Adipocyte (in vitro differentiated cells): ENCODE results near the gene COLEC11.
A peak's percentile ranks its signal among the peaks of the same experiment; 100 is the strongest.
"Not testable (repeated sequence)": the region's sequence is repeated elsewhere in the genome, so short reads cannot be mapped to it uniquely, and the experiment has no call there.

ENCODE experiments used
- DNase-seq: peaks from one replicate; pipeline ENCODE4 v3.0.0-alpha.2; 2015; ENCODE audit warnings: low read depth
- H3K27me3 ChIP-seq: replicated peaks from 2 replicates; pipeline ENCODE4 v1.7.0; 2013; ENCODE audit warnings: mild to moderate bottlenecking, low read length, moderate library complexity; ENCODE audit not compliant: control insufficient read depth, insufficient read depth
- H3K36me3 ChIP-seq: 2 replicates; pipeline ENCODE4 v1.7.0; 2013; ENCODE audit warnings: low read length, mild to moderate bottlenecking, moderate library complexity; ENCODE audit not compliant: control insufficient read depth, insufficient read depth, severe bottlenecking
- H3K4me1 ChIP-seq: 2 replicates; pipeline ENCODE4 v1.7.0; 2013; ENCODE audit warnings: mild to moderate bottlenecking, low read length, moderate library complexity; ENCODE audit not compliant: control insufficient read depth, insufficient read depth
- H3K4me3 ChIP-seq: 2 replicates; pipeline ENCODE4 v1.7.0; 2013; ENCODE audit warnings: mild to moderate bottlenecking, low read length, moderate library complexity
- H3K9ac ChIP-seq: 2 replicates; pipeline ENCODE4 v1.7.0; 2013; ENCODE audit warnings: mild to moderate bottlenecking, low read length, moderate library complexity
- H3K9me3 ChIP-seq: 2 replicates; pipeline ENCODE4 v1.7.0; 2013; ENCODE audit warnings: mild to moderate bottlenecking, low read length, moderate library complexity; ENCODE audit not compliant: control insufficient read depth

Gene COLEC11

DNA sequence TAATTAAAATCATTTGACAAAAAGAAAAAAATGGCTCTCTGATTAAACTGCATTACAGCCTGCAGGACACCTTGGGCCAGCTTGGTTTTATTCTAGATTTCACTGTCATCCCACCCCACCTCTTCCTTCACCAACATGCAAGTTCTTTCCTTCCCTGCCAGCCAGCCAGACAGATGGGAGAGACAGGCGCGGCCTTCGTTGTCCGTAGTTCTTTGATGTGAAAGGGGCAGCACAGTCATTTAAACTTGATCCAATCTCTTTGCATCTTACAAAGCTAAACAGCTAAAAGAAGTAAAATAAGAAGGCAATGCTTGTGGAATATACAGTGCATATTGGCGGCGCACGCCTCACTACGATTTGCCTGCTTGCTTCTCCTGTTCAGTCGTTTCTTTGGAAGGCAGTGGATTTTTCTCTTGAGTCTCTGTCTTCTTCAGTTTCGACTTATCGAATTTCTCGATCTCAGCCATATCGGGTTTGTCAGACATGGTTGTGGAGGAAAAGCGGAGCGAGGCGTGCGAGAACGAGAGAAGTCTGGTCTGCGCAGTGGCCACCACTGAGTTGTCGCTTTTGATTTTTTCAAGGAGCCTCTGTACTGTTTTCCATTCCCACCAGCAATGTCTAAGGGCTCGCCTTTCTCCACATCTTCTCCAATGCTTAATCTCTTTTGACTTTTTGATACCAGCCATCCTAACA, 22.4 kb downstream of the COLEC11 start:
- Histone ChIP-seq H3K9ac (no peak overlapping the region), H3K4me3 (no peak overlapping the region), H3K36me3 (no peaks in the 10 kb centered on the region), H3K27me3 (peaks cover under 1% of the 10 kb centered on the region), H3K4me1 (no peaks in the 10 kb centered on the region), H3K9me3 (peaks cover 4% of the 10 kb centered on the region)
- DNase-seq: no peak

DNA sequence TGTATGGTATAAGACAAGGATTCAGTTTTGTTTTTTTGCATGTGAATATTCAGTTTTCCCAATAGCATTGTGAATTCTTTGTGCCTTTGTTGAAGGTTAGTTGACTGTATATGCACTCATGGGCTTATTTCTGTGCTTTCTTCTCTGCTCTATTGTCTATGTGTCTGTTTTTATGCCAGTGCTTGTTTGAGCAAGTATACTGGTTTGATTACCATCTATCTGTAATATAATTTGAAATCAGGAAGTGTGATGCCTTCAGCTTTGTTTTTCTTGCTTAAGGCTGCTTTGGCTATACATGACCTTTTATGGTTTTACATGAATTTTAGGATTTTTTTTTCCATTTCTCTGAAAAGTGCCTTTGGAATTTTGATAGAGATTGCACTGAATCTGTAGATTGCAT, 23.5 kb downstream of the COLEC11 start:
- no peak overlapping the region for H3K4me3 ChIP-seq

DNA sequence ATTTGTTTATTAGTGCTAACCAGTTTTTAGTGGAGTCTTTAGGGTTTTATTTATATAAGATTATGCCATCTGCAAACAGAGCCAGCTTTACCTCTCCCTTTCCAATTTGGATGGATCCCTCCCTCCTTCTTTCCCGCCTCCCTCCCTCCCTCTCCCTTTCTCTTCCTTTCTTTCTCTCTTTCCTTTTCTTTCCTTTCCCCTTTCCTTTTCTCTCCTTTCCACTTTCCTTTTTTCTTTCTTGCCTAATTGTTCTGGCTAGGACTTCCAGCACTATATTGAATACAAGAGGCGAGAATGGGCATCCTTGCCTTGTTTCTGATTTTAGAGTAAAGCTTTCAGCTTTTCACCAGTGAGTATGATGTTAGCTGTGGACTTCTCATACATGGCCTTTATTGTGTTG, 24.1 kb downstream of the COLEC11 start:
- Histone ChIP-seq H3K36me3 (no peaks in the 10 kb centered on the region), H3K4me1 (no peaks in the 10 kb centered on the region), H3K9ac (no peak overlapping the region), H3K4me3 (no peak overlapping the region), H3K27me3 (no peaks in the 10 kb centered on the region), H3K9me3 (peaks cover 17% of the 10 kb centered on the region)
- DNase-seq: no peak

More for the DNA sequence above, 23.5 kb downstream of the COLEC11 start:
- Histone ChIP-seq H3K9me3 (peaks cover 11% of the 10 kb centered on the region), H3K9ac (no peak overlapping the region), H3K36me3 (no peaks in the 10 kb centered on the region), H3K27me3 (no peaks in the 10 kb centered on the region), H3K4me1 (no peaks in the 10 kb centered on the region)
- no peak for DNase-seq

DNA sequence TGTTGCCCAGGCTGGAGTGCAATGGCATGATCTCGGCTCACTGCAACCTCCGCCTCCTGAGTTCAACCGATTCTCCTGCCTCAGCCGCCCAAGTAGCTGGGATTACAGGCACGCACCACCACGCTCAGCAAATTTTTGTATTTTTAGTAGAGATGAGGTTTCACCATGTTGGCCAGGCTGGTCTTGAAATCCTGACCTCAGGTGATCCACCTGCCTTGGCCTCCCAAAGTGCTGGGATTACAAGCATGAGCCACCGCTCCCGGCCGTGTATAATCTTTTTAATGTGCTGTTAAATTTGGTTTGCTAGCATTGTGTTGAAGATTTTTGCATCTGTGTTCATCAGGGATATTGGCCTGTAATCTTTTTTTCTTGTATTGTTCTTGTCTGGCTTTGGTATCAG, 24.7 kb downstream of the COLEC11 start:
- not testable (repeated sequence) for H3K36me3 ChIP-seq, H3K27me3 ChIP-seq, DNase-seq, H3K9ac ChIP-seq, H3K4me1 ChIP-seq, H3K4me3 ChIP-seq
- peaks cover 15% of the 10 kb centered on the region for H3K9me3 ChIP-seq

DNA sequence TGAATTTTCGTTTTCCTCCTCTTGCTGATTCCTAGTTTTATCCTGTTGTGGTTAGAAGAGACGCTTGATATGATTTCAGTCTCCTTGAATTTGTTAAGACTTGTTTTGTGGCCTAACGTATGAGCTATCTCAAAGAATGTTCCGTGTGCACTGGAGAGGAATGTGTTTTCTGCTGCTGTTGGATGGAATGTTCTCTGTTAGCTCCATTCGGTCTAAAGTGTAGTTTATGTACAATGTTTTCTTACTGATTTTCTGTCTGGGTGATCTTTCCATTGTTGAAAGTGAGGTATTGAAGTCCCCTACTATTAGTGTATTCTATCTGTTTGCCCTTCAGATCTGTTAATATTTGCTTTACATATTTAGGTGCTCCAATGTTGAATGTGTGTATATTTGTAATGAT, 25.9 kb downstream of the COLEC11 start:
- Histone ChIP-seq H3K36me3 (no peaks in the 10 kb centered on the region), H3K4me3 (no peak overlapping the region), H3K4me1 (no peaks in the 10 kb centered on the region), H3K9ac (no peak overlapping the region), H3K27me3 (no peaks in the 10 kb centered on the region), H3K9me3 (peaks cover 13% of the 10 kb centered on the region)
- peak; percentile 57 for DNase-seq

DNA sequence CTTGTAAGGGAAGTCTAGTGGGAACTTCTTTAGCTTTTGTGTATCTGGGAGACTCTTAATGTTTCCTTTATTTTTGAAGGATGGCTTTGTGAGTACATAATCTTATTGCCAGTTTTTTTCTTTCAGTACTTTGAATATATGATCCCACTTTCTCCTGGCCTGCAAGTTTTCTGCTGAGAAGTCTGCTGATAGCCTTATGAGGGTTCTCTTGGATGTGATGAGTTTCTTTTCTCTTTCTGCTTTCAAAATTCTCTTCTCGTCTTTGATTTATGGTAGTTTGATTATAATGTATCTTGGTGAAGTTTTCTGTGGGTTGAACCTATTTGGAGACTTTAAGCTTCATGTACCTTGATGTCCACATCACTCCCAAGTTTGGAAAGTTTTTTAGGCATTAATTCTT, 28.1 kb downstream of the COLEC11 start:
- Histone ChIP-seq H3K27me3 (no peaks in the 10 kb centered on the region), H3K4me1 (peaks cover 4% of the 10 kb centered on the region), H3K9ac (no peak overlapping the region), H3K9me3 (peaks cover 13% of the 10 kb centered on the region), H3K36me3 (no peaks in the 10 kb centered on the region), H3K4me3 (no peak overlapping the region)
- no peak for DNase-seq

DNA sequence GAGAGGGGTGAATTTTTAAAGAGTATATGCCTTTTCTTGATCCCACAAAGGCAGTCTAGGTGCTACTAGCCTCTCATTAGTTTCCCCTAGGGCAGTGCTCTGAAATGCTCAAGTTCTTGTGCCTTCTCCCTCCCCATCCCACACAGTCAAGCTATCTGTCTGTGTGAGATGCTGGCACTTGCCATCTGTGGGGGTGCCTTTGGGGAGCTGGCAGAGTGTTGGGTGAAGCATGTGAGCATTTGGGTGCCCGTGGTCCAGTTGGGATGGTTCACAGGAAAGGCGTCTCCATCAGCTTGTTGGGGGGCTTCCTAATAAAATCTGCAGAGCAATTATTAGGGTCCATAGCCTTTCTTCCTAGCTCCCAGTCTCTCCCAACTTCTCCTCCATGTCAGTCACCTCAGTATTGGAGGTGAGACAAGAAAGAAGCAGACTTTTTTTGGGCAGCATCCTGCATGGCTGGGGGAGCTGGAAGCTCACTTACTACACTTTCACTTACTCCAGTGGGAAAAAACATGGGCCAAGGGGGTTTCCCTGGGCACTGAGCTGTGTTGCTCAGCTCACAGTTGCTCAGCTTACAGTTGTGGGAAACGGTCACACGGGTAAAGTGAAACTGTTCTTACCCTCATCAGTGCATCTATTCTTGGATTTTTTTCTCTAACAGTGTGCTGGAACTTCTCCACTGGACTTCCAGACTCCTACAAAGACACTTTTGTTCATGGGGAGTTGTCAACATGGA, 29.3 kb downstream of the COLEC11 start:
- DNase-seq: no peak
- Histone ChIP-seq H3K4me3 (no peak overlapping the region), H3K4me1 (peaks cover 8% of the 10 kb centered on the region), H3K9ac (no peak overlapping the region), H3K27me3 (no peaks in the 10 kb centered on the region), H3K9me3 (peaks cover 13% of the 10 kb centered on the region), H3K36me3 (no peaks in the 10 kb centered on the region)

DNA sequence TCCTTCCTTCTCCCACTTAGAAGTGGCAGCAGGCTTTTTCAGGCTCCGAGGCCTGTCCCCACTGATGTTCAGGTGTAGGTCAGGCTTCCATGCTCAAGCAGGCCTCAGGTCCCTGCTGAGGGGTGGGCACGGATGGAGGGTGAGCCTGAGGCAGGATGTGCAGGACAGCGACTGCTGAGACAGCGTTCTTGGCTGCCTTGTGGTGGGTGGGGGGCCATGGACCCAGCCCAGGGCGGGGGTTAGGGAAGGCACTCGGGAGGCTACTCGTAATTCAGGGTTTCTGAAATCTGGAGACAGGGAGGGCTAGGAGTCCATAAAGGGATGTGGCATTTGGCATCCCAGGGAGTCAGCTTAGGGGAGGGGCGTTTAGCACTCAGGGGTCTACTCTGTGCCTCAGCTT, 30.3 kb downstream of the COLEC11 start:
- Histone ChIP-seq H3K36me3 (no peaks in the 10 kb centered on the region), H3K9me3 (peaks cover 13% of the 10 kb centered on the region), H3K4me3 (no peak overlapping the region), H3K9ac (no peak overlapping the region), H3K4me1 (peaks cover 16% of the 10 kb centered on the region), H3K27me3 (no peaks in the 10 kb centered on the region)
- DNase-seq: no peak

DNA sequence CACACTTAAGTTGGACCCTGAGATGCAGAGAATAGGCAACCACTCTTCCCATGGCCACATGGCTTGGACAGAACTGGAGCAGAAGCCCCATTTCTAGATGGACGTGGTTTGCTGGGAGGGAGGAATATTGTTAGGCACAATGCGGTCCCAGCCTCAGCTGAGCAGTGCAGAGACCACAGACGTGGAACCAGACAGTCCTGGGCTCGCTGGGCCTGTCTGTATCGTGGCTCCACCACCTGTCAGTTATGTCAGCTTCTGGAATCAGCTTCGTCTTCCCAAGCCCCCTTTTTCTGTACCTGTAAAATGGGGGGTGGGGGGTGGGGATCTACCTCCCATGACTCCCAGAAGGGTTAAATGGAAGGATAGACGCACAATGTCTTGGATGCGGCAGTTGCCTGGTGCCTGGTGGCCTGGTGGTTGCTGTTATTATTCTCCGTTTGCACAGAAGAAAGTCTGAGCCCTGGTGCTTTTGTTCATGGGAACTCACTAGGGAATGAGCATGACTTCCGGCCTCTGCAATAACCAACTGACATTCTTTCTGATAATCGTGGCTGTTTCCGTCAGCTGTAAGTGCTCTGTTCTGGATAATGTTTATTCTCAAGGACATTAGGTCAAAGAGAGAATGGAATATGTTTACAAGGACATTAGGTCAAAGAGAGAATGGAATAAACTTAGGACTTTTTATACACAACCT, 31.4 kb downstream of the COLEC11 start:
- H3K4me3 ChIP-seq: no peak overlapping the region
- peaks cover 13% of the 10 kb centered on the region for H3K9me3 ChIP-seq
- no peak for DNase-seq
- no peak overlapping the region for H3K9ac ChIP-seq
- H3K27me3 ChIP-seq: no peaks in the 10 kb centered on the region
- H3K36me3 ChIP-seq: no peaks in the 10 kb centered on the region
- H3K4me1 ChIP-seq: peaks cover 24% of the 10 kb centered on the region

DNA sequence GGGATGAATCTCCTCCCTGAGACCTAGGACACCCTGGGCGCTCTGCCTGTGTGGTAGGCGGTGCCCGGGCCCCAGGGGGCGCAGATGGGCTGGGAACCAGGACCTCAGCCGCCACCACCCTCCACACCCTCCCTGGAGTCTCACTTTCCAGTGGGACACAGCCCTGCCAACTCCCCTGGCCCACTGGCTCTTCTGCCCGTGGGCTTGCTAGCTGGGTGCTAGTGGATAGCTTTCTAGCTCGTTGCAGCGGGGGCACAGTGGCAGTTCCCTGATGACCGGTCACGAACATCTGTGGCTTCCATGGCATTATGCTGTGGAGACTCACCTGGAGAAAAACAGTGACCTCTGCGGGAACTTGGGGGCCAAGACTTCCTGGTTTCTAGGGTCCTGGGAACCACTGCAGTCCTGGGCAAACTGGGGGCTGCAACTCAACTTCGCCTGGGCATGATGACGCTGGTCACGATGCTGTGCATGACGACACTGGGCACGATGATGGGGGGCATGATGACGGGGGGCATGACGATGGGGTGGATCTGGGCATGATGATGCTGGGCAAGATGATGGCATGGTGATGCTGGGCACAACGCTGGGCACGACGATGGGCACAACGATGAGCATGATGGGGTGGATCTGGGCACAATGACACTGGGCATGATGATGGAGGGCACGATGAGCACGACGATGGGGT, 32.0 kb downstream of the COLEC11 start:
- no peak for DNase-seq
- peaks cover 13% of the 10 kb centered on the region for H3K9me3 ChIP-seq
- H3K27me3 ChIP-seq: no peaks in the 10 kb centered on the region
- no peaks in the 10 kb centered on the region for H3K36me3 ChIP-seq
- no peak overlapping the region for H3K9ac ChIP-seq
- H3K4me3 ChIP-seq: no peak overlapping the region
- H3K4me1 ChIP-seq: peaks cover 24% of the 10 kb centered on the region

DNA sequence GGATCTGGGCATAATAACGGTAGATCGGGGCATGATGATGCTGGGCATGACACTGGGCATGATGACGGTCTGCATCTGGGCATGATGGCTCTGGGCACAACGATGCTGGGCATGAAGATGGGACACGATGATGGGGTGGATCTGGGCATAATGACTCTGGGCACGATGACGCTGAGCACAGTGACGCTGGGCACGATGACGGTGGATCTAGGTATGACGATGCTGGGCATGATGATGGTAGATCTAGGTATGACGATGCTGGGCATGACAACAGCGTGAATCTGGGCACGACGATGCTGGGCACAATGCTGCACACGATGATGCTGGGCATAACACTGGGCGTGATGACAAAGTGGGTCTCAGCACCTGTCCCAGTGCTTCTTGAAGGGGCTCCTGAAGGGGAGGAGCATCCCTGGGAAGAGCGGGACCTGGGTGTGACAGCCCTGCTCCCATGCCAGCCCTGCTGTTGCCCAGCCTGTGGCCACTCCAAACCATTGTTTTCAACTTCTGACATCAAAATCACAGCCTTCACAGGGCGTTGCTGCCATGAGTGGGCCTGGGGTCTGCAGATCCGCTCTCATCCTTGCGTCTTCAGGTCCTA, 32.7 kb downstream of the COLEC11 start:
- H3K4me1 ChIP-seq: peaks cover 24% of the 10 kb centered on the region
- peaks cover 13% of the 10 kb centered on the region for H3K9me3 ChIP-seq
- H3K9ac ChIP-seq: no peak overlapping the region
- no peak overlapping the region for H3K4me3 ChIP-seq
- H3K27me3 ChIP-seq: no peaks in the 10 kb centered on the region
- DNase-seq: no peak
- H3K36me3 ChIP-seq: no peaks in the 10 kb centered on the region
